ENCODE results near the gene BRD7.

BRD7 gene

GRCh38 chr16:50288026-50288425 is 80.8 kb downstream of the BRD7 start:
- DNase-seq: no peak

DNA sequence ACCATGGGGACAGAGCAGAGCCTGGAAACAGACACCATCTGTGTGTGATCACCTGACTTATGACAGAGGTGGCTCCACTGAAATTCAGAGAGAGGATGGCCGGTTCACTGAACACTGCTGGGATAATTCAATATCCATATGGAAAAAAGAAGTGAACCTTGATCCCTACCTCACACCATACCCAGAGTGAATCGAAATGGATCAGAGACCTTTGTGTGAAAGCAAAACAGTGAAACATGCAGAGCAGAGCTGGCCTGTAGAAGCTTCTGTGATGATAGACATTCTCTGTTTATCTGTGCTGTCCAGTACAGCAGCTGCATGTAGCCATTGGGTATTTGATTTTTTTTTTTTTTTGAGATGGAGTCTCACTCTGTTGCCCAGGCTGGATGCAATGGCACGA is 82.1 kb downstream of the BRD7 start:
- DNase-seq: no peak

GRCh38 chr16:50285406-50286003 is 83.3 kb downstream of the BRD7 start:
- no peak for DNase-seq

GRCh38 chr16:50284131-50284911 is 84.5 kb downstream of the BRD7 start:
- DNase-seq: no peak

DNA sequence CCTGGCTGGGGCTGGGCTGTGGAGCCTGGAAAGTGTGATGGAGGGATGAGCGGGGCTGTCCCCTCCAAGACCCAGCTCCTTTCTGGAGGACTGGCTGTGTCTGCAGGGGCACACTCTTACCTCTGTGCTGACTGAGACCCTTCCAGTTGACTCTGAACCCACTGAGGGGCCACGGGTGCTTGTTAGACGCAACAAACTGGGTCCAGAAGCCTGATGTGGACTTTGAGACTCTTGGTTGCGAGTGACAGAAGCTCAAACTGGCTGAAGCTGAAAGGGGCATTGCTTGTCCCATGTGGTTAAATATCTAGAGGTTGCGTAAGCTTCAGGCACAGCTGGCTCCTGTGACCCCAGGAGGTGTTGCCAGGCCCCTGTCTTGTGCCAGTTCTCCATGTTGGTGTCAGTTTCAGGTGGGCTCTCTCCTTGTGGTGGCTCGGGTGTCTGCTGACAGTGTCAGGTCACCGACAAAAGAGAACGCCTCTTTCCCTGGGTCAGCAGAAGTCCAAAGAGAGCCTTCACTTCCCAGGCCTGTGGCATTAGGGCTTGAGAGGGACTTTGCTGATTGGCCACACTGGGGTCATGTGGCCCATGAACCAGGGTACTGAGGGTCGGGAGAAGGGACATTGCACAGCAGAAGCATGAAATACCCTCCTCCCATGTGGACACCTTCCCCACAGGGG is 85.7 kb downstream of the BRD7 start:
- no peak for DNase-seq

- DNase-seq: peak; percentile 78
Measured at GRCh38 chr16:50282010-50282538, 86.7 kb downstream of the BRD7 start.

DNA sequence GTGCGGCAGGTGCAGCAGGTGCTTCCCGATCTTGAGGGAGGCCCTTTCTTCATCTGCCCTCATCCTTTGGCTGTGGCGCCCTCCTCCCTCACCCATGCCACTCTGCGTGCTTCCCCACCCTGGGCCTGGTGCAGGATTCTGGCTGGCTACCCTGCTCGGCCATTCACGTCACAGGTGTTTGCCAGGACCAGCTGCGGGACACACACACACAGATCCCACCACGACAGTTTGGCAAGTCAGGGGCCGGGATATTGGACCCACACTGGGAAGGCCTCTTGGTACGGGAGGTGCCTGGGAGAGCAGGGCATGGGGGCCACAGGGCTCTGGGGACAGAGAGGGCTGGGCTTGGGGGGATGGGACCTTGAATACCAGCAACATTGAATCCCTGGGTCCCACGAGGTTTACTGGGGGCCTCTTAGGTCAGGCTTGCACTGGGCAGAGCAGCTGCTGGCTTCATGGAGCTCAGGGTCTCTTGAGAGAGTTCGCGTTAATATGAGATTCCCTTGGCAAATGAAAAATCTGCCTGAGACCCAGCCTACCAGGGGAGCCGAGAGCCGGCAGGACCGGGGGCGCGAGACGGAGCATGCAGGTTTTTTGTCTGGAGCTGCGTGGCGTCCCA is 87.3 kb downstream of the BRD7 start:
- DNase-seq: no peak

DNA sequence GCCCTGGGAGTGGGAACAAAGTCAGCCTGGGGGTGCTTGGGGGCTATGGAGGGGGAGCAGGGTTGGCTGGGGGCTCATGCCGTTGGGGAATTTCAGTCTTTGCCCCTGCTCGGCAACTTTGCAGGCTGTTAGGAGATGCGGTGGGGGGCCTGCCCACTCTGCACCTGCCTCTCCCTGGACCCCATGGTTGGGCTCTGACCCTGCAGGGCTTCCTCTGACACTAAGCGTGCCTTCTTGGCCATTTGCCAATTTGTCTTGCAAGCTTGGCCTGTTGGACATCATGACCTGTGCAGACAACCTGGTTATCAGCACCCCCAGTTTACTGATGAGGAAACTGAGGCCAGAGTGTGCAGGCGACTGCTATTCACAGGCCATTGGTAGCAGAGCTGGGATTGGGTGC is 87.9 kb downstream of the BRD7 start:
- DNase-seq: no peak

- no peak for DNase-seq
Measured at GRCh38 chr16:50279504-50279865, 89.3 kb downstream of the BRD7 start.

GRCh38 chr16:50278251-50278650 is 90.5 kb downstream of the BRD7 start:
- no peak for DNase-seq

DNA sequence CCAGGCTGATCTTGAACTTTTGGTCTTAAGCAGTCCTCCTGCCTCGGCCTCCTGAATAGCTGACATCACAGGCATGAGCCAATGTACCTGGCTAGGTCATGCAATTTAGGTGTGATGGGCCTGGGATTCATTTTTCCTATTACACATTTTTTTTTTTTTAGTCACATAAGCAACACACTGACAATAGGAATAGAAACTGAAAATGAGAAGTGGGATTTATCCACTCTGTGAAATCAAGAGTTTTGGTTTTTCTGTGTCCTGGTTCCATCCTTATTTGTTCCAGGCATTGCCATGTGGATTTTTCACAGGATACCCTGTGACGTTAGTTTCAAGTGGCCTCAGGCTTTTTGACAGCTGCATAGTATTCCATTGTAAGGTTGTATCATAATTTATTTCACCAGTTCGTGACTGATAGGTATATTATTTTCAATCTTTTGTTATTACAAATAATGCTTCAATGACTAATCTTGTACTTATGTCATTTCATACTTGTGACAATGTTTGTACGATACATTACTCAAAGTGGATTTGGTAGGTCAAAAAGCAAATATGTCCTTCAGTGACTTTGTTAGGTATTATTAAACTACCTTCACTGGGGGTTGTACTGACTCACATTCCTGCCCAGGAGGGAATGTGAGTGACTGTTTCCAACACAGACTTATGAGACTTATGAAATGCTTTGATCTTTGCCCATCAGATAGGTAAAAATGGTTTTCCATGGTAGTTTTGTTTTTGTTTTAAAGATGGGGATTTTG is 91.8 kb downstream of the BRD7 start:
- no peak for DNase-seq

- no peak for DNase-seq
Measured at GRCh38 chr16:50276326-50276640, 92.5 kb downstream of the BRD7 start.

GRCh38 chr16:50275428-50276325 is 93.1 kb downstream of the BRD7 start:
- DNase-seq: no peak

DNA sequence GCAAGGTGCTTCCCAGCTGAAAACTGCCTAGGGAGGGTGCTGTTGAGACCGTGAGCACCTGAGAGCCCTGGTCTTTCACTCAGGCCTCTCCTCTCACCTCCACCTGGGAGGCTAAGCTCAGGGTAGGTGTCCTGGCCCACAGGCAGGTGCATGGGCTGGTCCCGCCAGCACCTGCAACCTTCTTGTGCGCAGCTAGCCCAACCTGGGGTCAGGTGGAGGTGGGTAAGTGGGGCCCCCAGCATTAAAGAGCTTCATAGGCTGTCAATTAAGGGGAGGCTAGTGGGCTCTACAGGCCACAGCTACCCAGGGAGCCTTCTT is 93.7 kb downstream of the BRD7 start:
- DNase-seq: no peak

- DNase-seq: peak; percentile 59
Measured at GRCh38 chr16:50274326-50275097, 94.3 kb downstream of the BRD7 start.

DNA sequence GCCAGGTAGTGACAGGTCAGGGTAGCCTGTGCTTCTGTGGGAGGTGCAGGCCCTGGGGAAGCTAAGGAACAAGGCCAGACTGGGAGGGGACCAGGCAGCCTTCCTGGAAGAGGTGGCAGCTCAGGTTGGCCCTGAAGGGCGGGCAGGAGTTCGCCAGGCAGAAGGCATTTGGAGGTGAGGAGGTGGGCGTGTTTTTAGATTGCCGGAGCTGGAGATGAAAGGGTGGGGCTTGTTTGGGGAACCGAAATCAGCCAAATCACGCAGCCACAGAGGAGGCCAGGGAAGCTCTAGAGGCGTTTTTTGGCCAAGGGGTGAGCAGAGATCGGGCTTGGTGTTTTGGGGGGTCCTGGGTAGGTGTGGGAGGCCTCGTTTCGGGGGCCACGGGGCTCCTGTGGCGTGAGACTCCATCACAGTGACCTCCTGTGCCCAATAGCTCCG is 94.9 kb downstream of the BRD7 start:
- peak; percentile 49 for DNase-seq

DNA sequence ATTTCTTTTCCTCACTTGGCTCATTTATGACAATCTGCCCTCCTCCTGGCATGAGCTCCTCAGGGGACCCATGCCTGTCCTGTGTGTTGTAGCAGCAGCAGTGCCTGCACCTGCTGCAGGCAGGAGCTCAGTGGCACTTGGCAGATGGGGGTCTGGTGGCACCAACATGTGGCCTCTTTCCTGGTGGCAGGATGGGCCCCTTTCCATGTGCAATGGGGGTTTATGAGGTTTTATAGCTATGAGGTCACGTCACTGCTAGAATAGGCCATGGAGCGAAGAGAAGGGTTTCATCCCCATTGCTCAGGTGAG is 95.5 kb downstream of the BRD7 start:
- no peak for DNase-seq

- no peak for DNase-seq
Measured at GRCh38 chr16:50272687-50273381, 96.0 kb downstream of the BRD7 start.

- no peak for DNase-seq
Measured at GRCh38 chr16:50272111-50272571, 96.6 kb downstream of the BRD7 start.
